NB4 (cell line): ENCODE results near the gene ZNF771.

ENCODE experiments used
- MAX ChIP-seq: IDR thresholded peaks from 2 replicates; pipeline ENCODE4 v1.6.1; 2011; ENCODE audit warnings: low read depth, low read length
- POLR2A ChIP-seq: IDR thresholded peaks from 2 replicates; pipeline ENCODE4 v1.6.1; 2011; ENCODE audit warnings: mild to moderate bottlenecking; ENCODE audit not compliant: insufficient read length; ENCODE audit errors: extremely low read depth
- TF ChIP-seq, protein P1 (sequence below): IDR thresholded peaks from one replicate; pipeline ENCODE4 v1.5.1; 2012; ENCODE audit warnings: low read depth, low read length

GRCh38 chr16:30439720-30440348 lies 32.4 kb downstream of the ZNF771 start:
- TF ChIP-seq POLR2A: no peak
- TF ChIP-seq, protein P1, sequence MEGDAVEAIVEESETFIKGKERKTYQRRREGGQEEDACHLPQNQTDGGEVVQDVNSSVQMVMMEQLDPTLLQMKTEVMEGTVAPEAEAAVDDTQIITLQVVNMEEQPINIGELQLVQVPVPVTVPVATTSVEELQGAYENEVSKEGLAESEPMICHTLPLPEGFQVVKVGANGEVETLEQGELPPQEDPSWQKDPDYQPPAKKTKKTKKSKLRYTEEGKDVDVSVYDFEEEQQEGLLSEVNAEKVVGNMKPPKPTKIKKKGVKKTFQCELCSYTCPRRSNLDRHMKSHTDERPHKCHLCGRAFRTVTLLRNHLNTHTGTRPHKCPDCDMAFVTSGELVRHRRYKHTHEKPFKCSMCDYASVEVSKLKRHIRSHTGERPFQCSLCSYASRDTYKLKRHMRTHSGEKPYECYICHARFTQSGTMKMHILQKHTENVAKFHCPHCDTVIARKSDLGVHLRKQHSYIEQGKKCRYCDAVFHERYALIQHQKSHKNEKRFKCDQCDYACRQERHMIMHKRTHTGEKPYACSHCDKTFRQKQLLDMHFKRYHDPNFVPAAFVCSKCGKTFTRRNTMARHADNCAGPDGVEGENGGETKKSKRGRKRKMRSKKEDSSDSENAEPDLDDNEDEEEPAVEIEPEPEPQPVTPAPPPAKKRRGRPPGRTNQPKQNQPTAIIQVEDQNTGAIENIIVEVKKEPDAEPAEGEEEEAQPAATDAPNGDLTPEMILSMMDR: no peak
- no peak for TF ChIP-seq MAX
